Adrenal gland (tissue), 5 donors: ENCODE results near the gene INSR.

Experiments
- POLR2A ChIP-seq, 2 donors: fragments of 450-650 bp; IDR thresholded peaks; one replicate each; pipeline ENCODE4 v1.6.1; 2017; ENCODE audit warnings: antibody characterized with exemption in 2 of 2, mild to moderate bottlenecking in 2 of 2, moderate library complexity in 1 of 2
- TF ChIP-seq, protein P1 (sequence below), 6 experiments: fragments of 450-650 bp in 4 of 6; fragments of 200-600 bp in 2 of 6; sonication (generic) in 1 of 6; IDR thresholded peaks; 1 replicate in 5 of 6; 2 replicates in 1 of 6; pipeline versions ENCODE4 v1.5.1 to v1.8.0; 2016 to 2021; ENCODE audit warnings: antibody characterized with exemption in 6 of 6, mild to moderate bottlenecking in 2 of 6, moderate library complexity in 1 of 6
- donor health status: DM: no; HTN: no; CAD: no.

DNA sequence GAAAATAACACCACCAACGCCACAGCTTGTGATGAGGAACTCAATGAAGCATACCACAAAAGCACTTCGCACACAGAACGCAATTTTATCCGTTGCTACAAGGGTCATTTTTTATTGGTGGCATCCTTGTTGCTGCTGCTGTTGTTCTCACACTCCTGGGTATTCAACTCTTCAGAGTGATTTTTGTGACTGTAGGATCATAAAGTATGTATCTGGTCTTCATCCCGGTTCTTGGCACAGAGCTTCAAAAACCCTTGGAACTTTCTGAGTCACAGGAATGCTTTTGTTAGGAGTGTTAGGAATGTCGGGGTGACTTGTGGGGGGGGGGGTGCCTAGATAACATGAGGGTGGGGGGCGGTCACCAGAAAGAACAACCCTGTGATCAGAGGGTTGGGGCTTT is 116.3 kb downstream of the INSR start:
- TF ChIP-seq, protein P1, sequence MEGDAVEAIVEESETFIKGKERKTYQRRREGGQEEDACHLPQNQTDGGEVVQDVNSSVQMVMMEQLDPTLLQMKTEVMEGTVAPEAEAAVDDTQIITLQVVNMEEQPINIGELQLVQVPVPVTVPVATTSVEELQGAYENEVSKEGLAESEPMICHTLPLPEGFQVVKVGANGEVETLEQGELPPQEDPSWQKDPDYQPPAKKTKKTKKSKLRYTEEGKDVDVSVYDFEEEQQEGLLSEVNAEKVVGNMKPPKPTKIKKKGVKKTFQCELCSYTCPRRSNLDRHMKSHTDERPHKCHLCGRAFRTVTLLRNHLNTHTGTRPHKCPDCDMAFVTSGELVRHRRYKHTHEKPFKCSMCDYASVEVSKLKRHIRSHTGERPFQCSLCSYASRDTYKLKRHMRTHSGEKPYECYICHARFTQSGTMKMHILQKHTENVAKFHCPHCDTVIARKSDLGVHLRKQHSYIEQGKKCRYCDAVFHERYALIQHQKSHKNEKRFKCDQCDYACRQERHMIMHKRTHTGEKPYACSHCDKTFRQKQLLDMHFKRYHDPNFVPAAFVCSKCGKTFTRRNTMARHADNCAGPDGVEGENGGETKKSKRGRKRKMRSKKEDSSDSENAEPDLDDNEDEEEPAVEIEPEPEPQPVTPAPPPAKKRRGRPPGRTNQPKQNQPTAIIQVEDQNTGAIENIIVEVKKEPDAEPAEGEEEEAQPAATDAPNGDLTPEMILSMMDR (IDR thresholded peaks at IDR 0.05), result no peak
- TF ChIP-seq POLR2A (IDR thresholded peaks at IDR 0.05), result no peak
